HepG2 (cell line): ENCODE measurements around the gene TMEM267. TPM values are rescaled to one million over a fixed set of nuclear protein-coding genes. Genes with fewer than 3 reads are reported as not detected.
"Not testable (repeated sequence)": the region's sequence is repeated elsewhere in the genome, so short reads cannot be mapped to it uniquely, and the experiment has no call there.

Experiments used
- ATAC-seq: fragments of 200-7000 bp; cut with Tn5 transposase; 3 replicates; pipeline ENCODE4 v1.9.1; 2020; ENCODE audit warnings: mild to moderate bottlenecking, moderate library complexity
- BruUV-seq: library from RNA; stranded (reverse); fragments of 400-500 nt; replicated peaks from 2 replicates; lab custom pipeline; 2021; lab: Mats Ljungman, UMichigan
- CTCF ChIA-PET: fragments of 300-600 bp; formaldehyde crosslinking; extraction: SDS; loops from one replicate; lab custom pipeline; 2021; ENCODE audit warnings: low total read pairs, inconsistent platforms, low intra/inter-chr PET ratio; lab: Yijun Ruan, JAX
- POLR2A ChIA-PET: fragments of 350-600 bp; sonication (Branson Sonifier 250); formaldehyde crosslinking; loops from one replicate; lab custom pipeline; 2020; ENCODE audit warnings: antibody characterized with exemption, inconsistent platforms; lab: Yijun Ruan, JAX
- DNase-seq: peaks from one replicate; pipeline ENCODE4 v3.0.0-alpha.2; 2015; ENCODE audit warnings: low spot score
- FAIRE-seq: peaks from 3 replicates; lab custom pipeline; 2011; peaks lifted over from hg19 to GRCh38; lab: Jason Lieb, UNC
- H2AFZ ChIP-seq: one replicate; pipeline ENCODE4 v1.6.1; 2011; ENCODE audit warnings: low read length, inconsistent platforms
- H3K27ac ChIP-seq: fragments of 300-600 bp; 3 replicates; pipeline ENCODE4 v1.8.0; 2011; ENCODE audit warnings: mixed run types, mild to moderate bottlenecking, mixed read lengths, low read length, inconsistent platforms; ENCODE audit not compliant: insufficient read depth; ENCODE audit errors: extremely low read length
- H3K27me3 ChIP-seq, 2 experiments: fragments of 200-600 bp in 1 of 2; 2 replicates in 1 of 2; 3 replicates in 1 of 2; pipeline versions ENCODE4 v1.6.0 to v1.8.0; 2011; ENCODE audit warnings: low read length in 2 of 2, mild to moderate bottlenecking in 2 of 2, moderate library complexity in 2 of 2, inconsistent platforms in 1 of 2; ENCODE audit not compliant: insufficient read depth in 2 of 2, control insufficient read depth in 1 of 2
- H3K36me3 ChIP-seq, 2 experiments: fragments of 200-600 bp in 1 of 2; replicated peaks in 1 of 2; 2 replicates in 1 of 2; 3 replicates in 1 of 2; pipeline versions ENCODE4 v1.5.1 to v1.8.0; 2011; ENCODE audit warnings: low read length in 2 of 2, inconsistent platforms in 1 of 2; ENCODE audit not compliant: insufficient read depth in 2 of 2, control insufficient read depth in 1 of 2
- H3K4me1 ChIP-seq: 2 replicates; pipeline ENCODE4 v1.5.1; 2012; ENCODE audit warnings: low read length, inconsistent platforms; ENCODE audit not compliant: insufficient read depth
- H3K4me2 ChIP-seq: 2 replicates; pipeline ENCODE4 v1.6.0; 2011; ENCODE audit warnings: low read depth, low read length, inconsistent platforms
- H3K4me3 ChIP-seq, 3 experiments: fragments of 200-600 bp in 1 of 3; sonication (generic), shearing (Covaris generic) in 1 of 3; replicated peaks in 1 of 3; 2 replicates each; pipeline ENCODE4 v1.5.1; 2011 to 2016; ENCODE audit warnings: low read length in 3 of 3, inconsistent platforms in 2 of 3, low read depth in 2 of 3, mild to moderate bottlenecking in 2 of 3, control low read depth in 1 of 3, mixed read lengths in 1 of 3; ENCODE audit not compliant: insufficient read depth in 1 of 3
- H3K79me2 ChIP-seq: one replicate; pipeline ENCODE4 v1.6.1; 2011; ENCODE audit warnings: low read length, inconsistent platforms; ENCODE audit not compliant: insufficient read depth
- H3K9ac ChIP-seq: 2 replicates; pipeline ENCODE4 v1.6.0; 2011; ENCODE audit warnings: mild to moderate bottlenecking, low read depth, low read length, inconsistent platforms; ENCODE audit not compliant: insufficient read depth
- H3K9me3 ChIP-seq: 2 replicates; pipeline ENCODE4 v1.5.1; 2012; ENCODE audit warnings: mild to moderate bottlenecking, low read length
- H4K20me1 ChIP-seq: 2 replicates; pipeline ENCODE4 v1.6.0; 2011; ENCODE audit warnings: inconsistent platforms, mild to moderate bottlenecking, low read length, moderate library complexity; ENCODE audit not compliant: insufficient read depth
- JUNB ChIP-seq: sonication (generic); formaldehyde crosslinking; IDR thresholded peaks from 2 replicates; pipeline ENCODE4 v1.8.0; 2022; ENCODE audit warnings: missing genetic modification reagents, mild to moderate bottlenecking, borderline replicate concordance
- ZSCAN21 ChIP-seq: sonication (generic); formaldehyde crosslinking; IDR thresholded peaks from 2 replicates; pipeline ENCODE4 v1.8.0; 2022; ENCODE audit warnings: mild to moderate bottlenecking, missing genetic modification reagents, moderate library complexity, borderline replicate concordance
- WGBS: methylation state at CpG from one replicate; pipeline ENCODE4 v1.1.6; 2017; ENCODE audit warnings: low lambda C conversion rate; 5-methylcytosine and 5-hydroxymethylcytosine counted together
- in situ Hi-C: cut with HindIII; loops from 2 replicates; pipeline ENCODE4 v1.10.0; 2017; ENCODE audit warnings: low pct_unique_long_range_greater_than_20kb; ENCODE audit not compliant: extremely low pct_ligation_motif_present
- intact Hi-C: fragments of 100-400 bp; cut with micrococcal nuclease; formaldehyde crosslinking; loops from one replicate; pipeline ENCODE4 v1.10.0; 2022; ENCODE audit not compliant: unreplicated experiment
- polyA plus RNA-seq, 8 experiments: library from polyadenylated mRNA; depleted of rRNA in 3 of 8; stranded (reverse) in 7 of 8; unstranded in 1 of 8; fragments of >200 nt; fragmentation: Illumina TruSeq in 4 of 8; extraction: Trizol in 4 of 8; gene quantifications; 2 replicates each; pipeline versions ENCODE4 v1.2.1 to v1.2.3, GENCODE V29; 2011 to 2016; ENCODE audit warnings: low read depth in 4 of 8, missing spikeins in 1 of 8, mixed read lengths in 1 of 8; ENCODE audit not compliant: insufficient read depth in 1 of 8
- total RNA-seq, 5 experiments: library from RNA; depleted of rRNA; stranded (reverse); fragments of >200 nt; fragmentation: Illumina TruSeq; extraction: Trizol; gene quantifications; 2 replicates each; pipeline ENCODE4 v1.2.3, GENCODE V29; 2016; ENCODE audit warnings: low read depth in 1 of 5

TMEM267 gene
- total and polyA plus RNA-seq, 2 of the 13 experiments (the other 11 are each of a cell fraction or from before 2014, with no cell fraction given): 8.9 to 12.6 TPM

DNA sequence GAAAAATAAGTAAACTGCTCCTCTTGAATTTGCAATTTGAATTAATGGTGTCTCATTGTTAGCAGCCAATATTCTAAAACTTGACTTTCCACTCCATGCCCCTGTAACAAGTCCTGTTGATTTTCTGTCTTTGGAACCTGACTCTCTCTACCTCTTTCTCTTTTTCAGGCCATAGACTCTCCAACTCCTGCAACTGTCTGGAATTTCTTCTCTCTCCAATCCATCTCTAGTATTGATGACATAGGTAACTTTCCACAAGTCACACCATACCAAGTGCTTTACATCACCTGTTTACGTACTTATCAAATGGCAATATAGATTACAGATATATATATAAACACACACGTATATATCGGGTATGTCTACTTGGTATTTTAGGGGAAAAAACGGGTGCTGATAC, 30.4 kb upstream of the TMEM267 start:
- CTCF ChIA-PET: no interaction called here
- in situ Hi-C loops: no loop called here
- ATAC-seq: no peak
- no TSS peak for BruUV-seq
- FAIRE-seq: no peak
- TF ChIP-seq ZSCAN21 (no peak), JUNB (no peak)
- TF ChIP-seq, all 625 proteins: peak for 0
- WGBS: 5% methylated on average over 4 of the region's 4 CpGs
- Histone ChIP-seq H3K27me3 (no peaks in the 10 kb centered on the region), H3K9me3 (no peaks in the 10 kb centered on the region), H3K4me1 (peaks cover 29% of the 10 kb centered on the region), H2AFZ (no peak overlapping the region), H3K4me3 (peak overlapping the region; percentile 74 to 92 (median 82)), H3K27ac (peak overlapping the region; percentile 83), H3K36me3 (peaks cover 0 to 2% of the 10 kb centered on the region in 2 experiments; a peak in 1 of 5 replicates), H3K4me2 (peak overlapping the region; percentile 68), H3K79me2 (peaks cover 21% of the 10 kb centered on the region), H3K9ac (peak overlapping the region; percentile 69), H4K20me1 (no peaks in the 10 kb centered on the region)
- intact Hi-C loops: loop anchor here (2.0 kb wide), 1 partner anchor 31 kb away; the partner anchor contains the start of gene TMEM267
- POLR2A ChIA-PET: interaction anchor here (2.2 kb wide), 1 partner anchor 11 kb away, joined by 15 read pairs; no protein-coding TSS in a partner anchor
- DNase-seq: peak; percentile 7

DNA sequence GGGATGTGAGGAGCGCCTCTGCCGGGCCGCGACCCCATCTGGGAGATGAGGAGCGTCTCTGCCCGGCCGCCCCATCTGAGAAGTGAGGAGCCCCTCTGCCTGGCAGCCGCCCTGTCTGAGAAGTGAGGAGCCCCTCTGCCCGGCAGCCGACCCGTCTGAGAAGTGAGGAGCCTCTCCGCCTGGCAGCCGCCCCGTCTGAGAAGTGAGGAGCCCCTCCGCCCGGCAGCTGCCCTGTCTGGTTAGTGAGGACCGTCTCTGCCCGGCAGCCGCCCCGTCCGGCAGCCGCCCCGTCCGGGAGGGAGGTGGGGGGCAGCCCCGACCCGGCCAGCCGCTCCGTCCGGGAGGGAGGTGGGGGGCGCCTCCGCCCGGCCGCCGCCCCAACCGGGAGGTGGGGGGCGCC, 27.4 kb upstream of the TMEM267 start:
- H3K9me3 ChIP-seq, BruUV-seq, H3K36me3 ChIP-seq, H3K4me3 ChIP-seq, FAIRE-seq, H3K27me3 ChIP-seq, ATAC-seq, intact Hi-C loops, H3K27ac ChIP-seq, CTCF ChIA-PET, H3K9ac ChIP-seq, POLR2A ChIA-PET, DNase-seq, H2AFZ ChIP-seq, H3K4me2 ChIP-seq, H4K20me1 ChIP-seq, in situ Hi-C loops: not testable (repeated sequence)
- Histone ChIP-seq H3K79me2 (peaks cover 21% of the 10 kb centered on the region), H3K4me1 (peaks cover 27% of the 10 kb centered on the region)
- WGBS: 100% methylated on average over 10 of the region's 36 CpGs
